ENCODE results near the gene PPP1R13L.

DNA sequence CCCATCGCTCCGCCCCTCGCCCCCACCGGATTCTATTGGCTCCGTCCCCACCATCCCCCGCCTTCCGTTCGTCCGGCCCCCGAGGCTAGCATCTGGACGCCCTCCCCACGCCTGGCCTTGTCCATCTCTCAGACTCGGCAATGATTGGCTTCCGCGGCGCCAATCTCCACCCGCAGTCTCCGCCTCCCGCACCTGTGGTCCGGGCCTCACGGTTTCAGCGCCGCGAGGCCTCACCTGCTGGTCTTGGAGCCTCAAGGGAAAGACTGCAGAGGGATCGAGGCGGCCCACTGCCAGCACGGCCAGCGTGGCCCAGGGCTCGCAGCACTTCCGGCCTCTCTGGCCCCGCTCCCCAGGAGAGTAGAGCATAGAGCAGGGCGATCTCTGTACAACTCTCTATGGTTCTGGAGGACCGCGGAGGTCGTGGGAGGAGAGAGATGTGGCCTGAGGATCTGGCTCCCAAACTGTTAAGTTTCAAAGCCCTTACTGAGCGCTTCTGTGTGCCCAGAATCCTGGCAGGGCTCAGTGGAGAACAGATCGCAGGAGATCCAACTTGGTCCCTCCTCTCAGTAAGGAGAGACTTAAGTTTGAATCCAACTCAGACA, 18.8 kb upstream of the PPP1R13L start, which contains the start of gene ERCC1:
- TF ChIP-seq, protein P1, sequence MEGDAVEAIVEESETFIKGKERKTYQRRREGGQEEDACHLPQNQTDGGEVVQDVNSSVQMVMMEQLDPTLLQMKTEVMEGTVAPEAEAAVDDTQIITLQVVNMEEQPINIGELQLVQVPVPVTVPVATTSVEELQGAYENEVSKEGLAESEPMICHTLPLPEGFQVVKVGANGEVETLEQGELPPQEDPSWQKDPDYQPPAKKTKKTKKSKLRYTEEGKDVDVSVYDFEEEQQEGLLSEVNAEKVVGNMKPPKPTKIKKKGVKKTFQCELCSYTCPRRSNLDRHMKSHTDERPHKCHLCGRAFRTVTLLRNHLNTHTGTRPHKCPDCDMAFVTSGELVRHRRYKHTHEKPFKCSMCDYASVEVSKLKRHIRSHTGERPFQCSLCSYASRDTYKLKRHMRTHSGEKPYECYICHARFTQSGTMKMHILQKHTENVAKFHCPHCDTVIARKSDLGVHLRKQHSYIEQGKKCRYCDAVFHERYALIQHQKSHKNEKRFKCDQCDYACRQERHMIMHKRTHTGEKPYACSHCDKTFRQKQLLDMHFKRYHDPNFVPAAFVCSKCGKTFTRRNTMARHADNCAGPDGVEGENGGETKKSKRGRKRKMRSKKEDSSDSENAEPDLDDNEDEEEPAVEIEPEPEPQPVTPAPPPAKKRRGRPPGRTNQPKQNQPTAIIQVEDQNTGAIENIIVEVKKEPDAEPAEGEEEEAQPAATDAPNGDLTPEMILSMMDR (IDR thresholded peaks at IDR 0.05): no peak
- TF ChIP-seq POLR2A (IDR thresholded peaks at IDR 0.05): peak; percentile 56
- TF ChIP-seq POLR2AphosphoS5 (IDR thresholded peaks at IDR 0.05): peak; percentile 78 to 92 (median 79)
